ENCODE results near the gene PLCG1.
A peak's percentile ranks its signal among the peaks of the same experiment; 100 is the strongest.

Gene PLCG1

GRCh38 chr20:41094353-41095055, 42.8 kb upstream of the PLCG1 start:
- Histone ChIP-seq H3K4me1 (ENCODE audit: control insufficient read depth, insufficient read depth, low read depth, low read length) (no peaks in the 10 kb centered on the region), H3K18ac (ENCODE audit: low read depth in 1 of 2, low read length in 2 of 2) (no peak overlapping the region), H3K14ac (ENCODE audit: low read length in 2 of 2) (no peak overlapping the region), H3K4me2 (ENCODE audit: low read length, poor library complexity, severe bottlenecking) (no peak overlapping the region), H3K9ac (ENCODE audit: low read length) (peak overlapping the region; percentile 9), H3K27ac (ENCODE audit: low read length, poor library complexity, severe bottlenecking) (no peak overlapping the region), H2BK12ac (ENCODE audit: low read length in 2 of 2) (no peak overlapping the region), H3K4me3 (ENCODE audit: insufficient read depth in 1 of 2, low read depth in 1 of 2, low read length in 2 of 2) (peak overlapping the region in 1 of 2 experiments; percentile 30), H3K23ac (ENCODE audit: low read length in 2 of 2) (no peak overlapping the region), H4K91ac (ENCODE audit: low read length) (no peak overlapping the region), H2AFZ (ENCODE audit: low read depth, low read length) (no peak overlapping the region), H3K36me3 (ENCODE audit: control insufficient read depth in 1 of 2, insufficient read depth in 2 of 2, low read depth in 1 of 2, low read length in 2 of 2) (peaks cover 22 to 58% of the 10 kb centered on the region in 2 experiments), H3K79me1 (replicated peaks; ENCODE audit: low read length, poor library complexity, severe bottlenecking) (peaks cover 25% of the 10 kb centered on the region), H2BK120ac (ENCODE audit: low read depth, low read length) (no peak overlapping the region), H3K9me3 (ENCODE audit: control insufficient read depth, low read length) (no peaks in the 10 kb centered on the region), H2BK15ac (ENCODE audit: low read depth, poor library complexity, severe bottlenecking) (no peak overlapping the region), H2BK5ac (ENCODE audit: low read depth, low read length, poor library complexity, severe bottlenecking) (no peak overlapping the region), H3K27me3 (ENCODE audit: control insufficient read depth in 1 of 2, insufficient read depth in 1 of 2, low read length in 2 of 2) (no peaks in the 10 kb centered on the region), H4K8ac (ENCODE audit: low read length) (no peak overlapping the region), H2AK5ac (ENCODE audit: low read length, severe bottlenecking) (no peak overlapping the region), H3K4ac (ENCODE audit: low read depth in 1 of 2, low read length in 2 of 2) (no peak overlapping the region)
- 100% methylated on average over 2 of the region's 2 CpGs for WGBS
- peak; percentile 43 for DNase-seq

GRCh38 chr20:41095110-41095969, 42.0 kb upstream of the PLCG1 start:
- peaks cover 26 to 64% of the 10 kb centered on the region in 2 experiments for H3K36me3 ChIP-seq (ENCODE audit: control insufficient read depth in 1 of 2, insufficient read depth in 2 of 2, low read depth in 1 of 2, low read length in 2 of 2)
- no peak overlapping the region for H3K4me2 ChIP-seq (ENCODE audit: low read length, poor library complexity, severe bottlenecking)
- no peak overlapping the region for H2BK5ac ChIP-seq (ENCODE audit: low read depth, low read length, poor library complexity, severe bottlenecking)
- no peak overlapping the region for H3K23ac ChIP-seq (ENCODE audit: low read length in 2 of 2)
- H3K9me3 ChIP-seq (ENCODE audit: control insufficient read depth, low read length): no peaks in the 10 kb centered on the region
- H2BK15ac ChIP-seq (ENCODE audit: low read depth, poor library complexity, severe bottlenecking): no peak overlapping the region
- WGBS: 90% methylated on average over 3 of the region's 7 CpGs
- no peak overlapping the region for H3K18ac ChIP-seq (ENCODE audit: low read depth in 1 of 2, low read length in 2 of 2)
- no peak overlapping the region for H2AK5ac ChIP-seq (ENCODE audit: low read length, severe bottlenecking)
- H2AFZ ChIP-seq (ENCODE audit: low read depth, low read length): no peak overlapping the region
- no peak overlapping the region for H4K8ac ChIP-seq (ENCODE audit: low read length)
- H2BK120ac ChIP-seq (ENCODE audit: low read depth, low read length): no peak overlapping the region
- H3K4me3 ChIP-seq (ENCODE audit: insufficient read depth in 1 of 2, low read depth in 1 of 2, low read length in 2 of 2): no peak overlapping the region
- DNase-seq: peak; percentile 71
- H3K4ac ChIP-seq (ENCODE audit: low read depth in 1 of 2, low read length in 2 of 2): no peak overlapping the region
- peaks cover 25% of the 10 kb centered on the region for H3K79me1 ChIP-seq (replicated peaks; ENCODE audit: low read length, poor library complexity, severe bottlenecking)
- H3K4me1 ChIP-seq (ENCODE audit: control insufficient read depth, insufficient read depth, low read depth, low read length): no peaks in the 10 kb centered on the region
- H3K27ac ChIP-seq (ENCODE audit: low read length, poor library complexity, severe bottlenecking): no peak overlapping the region
- H4K91ac ChIP-seq (ENCODE audit: low read length): no peak overlapping the region
- no peaks in the 10 kb centered on the region for H3K27me3 ChIP-seq (ENCODE audit: control insufficient read depth in 1 of 2, insufficient read depth in 1 of 2, low read length in 2 of 2)
- no peak overlapping the region for H3K14ac ChIP-seq (ENCODE audit: low read length in 2 of 2)
- H3K9ac ChIP-seq (ENCODE audit: low read length): peak overlapping the region; percentile 20
- H2BK12ac ChIP-seq (ENCODE audit: low read length in 2 of 2): no peak overlapping the region

- no peak overlapping the region for H3K23ac ChIP-seq (ENCODE audit: low read length in 2 of 2)
- no peak overlapping the region for H4K8ac ChIP-seq (ENCODE audit: low read length)
- no peak overlapping the region for H2BK5ac ChIP-seq (ENCODE audit: low read depth, low read length, poor library complexity, severe bottlenecking)
- no peak overlapping the region for H4K91ac ChIP-seq (ENCODE audit: low read length)
- H2AK5ac ChIP-seq (ENCODE audit: low read length, severe bottlenecking): no peak overlapping the region
- H2BK120ac ChIP-seq (ENCODE audit: low read depth, low read length): no peak overlapping the region
- H3K9ac ChIP-seq (ENCODE audit: low read length): peak overlapping the region; percentile 63
- H3K27me3 ChIP-seq (ENCODE audit: control insufficient read depth in 1 of 2, insufficient read depth in 1 of 2, low read length in 2 of 2): no peaks in the 10 kb centered on the region
- no peak overlapping the region for H3K4me3 ChIP-seq (ENCODE audit: insufficient read depth in 1 of 2, low read depth in 1 of 2, low read length in 2 of 2)
- no peak overlapping the region for H2BK15ac ChIP-seq (ENCODE audit: low read depth, poor library complexity, severe bottlenecking)
- no peaks in the 10 kb centered on the region for H3K4me1 ChIP-seq (ENCODE audit: control insufficient read depth, insufficient read depth, low read depth, low read length)
- no peak overlapping the region for H2AFZ ChIP-seq (ENCODE audit: low read depth, low read length)
- peaks cover 11% of the 10 kb centered on the region for H3K79me1 ChIP-seq (replicated peaks; ENCODE audit: low read length, poor library complexity, severe bottlenecking)
- H3K9me3 ChIP-seq (ENCODE audit: control insufficient read depth, low read length): no peaks in the 10 kb centered on the region
- no peak overlapping the region for H3K27ac ChIP-seq (ENCODE audit: low read length, poor library complexity, severe bottlenecking)
- H3K14ac ChIP-seq (ENCODE audit: low read length in 2 of 2): no peak overlapping the region
- no peak overlapping the region for H2BK12ac ChIP-seq (ENCODE audit: low read length in 2 of 2)
- H3K4me2 ChIP-seq (ENCODE audit: low read length, poor library complexity, severe bottlenecking): no peak overlapping the region
- peaks cover 21 to 75% of the 10 kb centered on the region in 2 experiments for H3K36me3 ChIP-seq (ENCODE audit: control insufficient read depth in 1 of 2, insufficient read depth in 2 of 2, low read depth in 1 of 2, low read length in 2 of 2)
- WGBS: 78% methylated on average over 1 of the region's 4 CpGs
- DNase-seq: peak; percentile 58
- no peak overlapping the region for H3K18ac ChIP-seq (ENCODE audit: low read depth in 1 of 2, low read length in 2 of 2)
- no peak overlapping the region for H3K4ac ChIP-seq (ENCODE audit: low read depth in 1 of 2, low read length in 2 of 2)
Measured at GRCh38 chr20:41098703-41099250, 38.6 kb upstream of the PLCG1 start.

- Histone ChIP-seq H4K8ac (ENCODE audit: low read length) (no peak overlapping the region), H3K14ac (ENCODE audit: low read length in 2 of 2) (no peak overlapping the region), H3K4ac (ENCODE audit: low read depth in 1 of 2, low read length in 2 of 2) (no peak overlapping the region), H4K91ac (ENCODE audit: low read length) (no peak overlapping the region), H2BK120ac (ENCODE audit: low read depth, low read length) (no peak overlapping the region), H3K79me1 (replicated peaks; ENCODE audit: low read length, poor library complexity, severe bottlenecking) (peaks cover 12% of the 10 kb centered on the region), H2AFZ (ENCODE audit: low read depth, low read length) (no peak overlapping the region), H3K36me3 (ENCODE audit: control insufficient read depth in 1 of 2, insufficient read depth in 2 of 2, low read depth in 1 of 2, low read length in 2 of 2) (peaks cover 16 to 85% of the 10 kb centered on the region in 2 experiments), H3K23ac (ENCODE audit: low read length in 2 of 2) (no peak overlapping the region), H2AK5ac (ENCODE audit: low read length, severe bottlenecking) (no peak overlapping the region), H2BK5ac (ENCODE audit: low read depth, low read length, poor library complexity, severe bottlenecking) (no peak overlapping the region), H2BK15ac (ENCODE audit: low read depth, poor library complexity, severe bottlenecking) (no peak overlapping the region), H2BK12ac (ENCODE audit: low read length in 2 of 2) (no peak overlapping the region), H3K9me3 (ENCODE audit: control insufficient read depth, low read length) (no peaks in the 10 kb centered on the region), H3K4me2 (ENCODE audit: low read length, poor library complexity, severe bottlenecking) (no peak overlapping the region), H3K4me3 (ENCODE audit: insufficient read depth in 1 of 2, low read depth in 1 of 2, low read length in 2 of 2) (no peak overlapping the region), H3K18ac (ENCODE audit: low read depth in 1 of 2, low read length in 2 of 2) (no peak overlapping the region), H3K27me3 (ENCODE audit: control insufficient read depth in 1 of 2, insufficient read depth in 1 of 2, low read length in 2 of 2) (no peaks in the 10 kb centered on the region), H3K4me1 (ENCODE audit: control insufficient read depth, insufficient read depth, low read depth, low read length) (no peaks in the 10 kb centered on the region), H3K27ac (ENCODE audit: low read length, poor library complexity, severe bottlenecking) (no peak overlapping the region), H3K9ac (ENCODE audit: low read length) (peak overlapping the region; percentile 63)
- WGBS: 90% methylated on average over 9 of the region's 9 CpGs
- no peak for DNase-seq
Measured at GRCh38 chr20:41100001-41100480, 37.3 kb upstream of the PLCG1 start.
